ELF-1 (cell line): ENCODE data around the gene FAM163B.
A peak's percentile ranks its signal among the peaks of the same experiment; 100 is the strongest.

ENCODE experiments used
- DNase-seq: peaks from one replicate; pipeline ENCODE4 v3.0.0-alpha.2; 2016; ENCODE audit warnings: low read depth, low spot score

Gene FAM163B

GRCh38 chr9:133609311-133610098 is at the start of gene FAM163B:
Gene FAM163B, minus strand, starts transcription at chr9:133609389. Its CDS starts 29,166 bp downstream, at chr9:133580223.
- peak; percentile 61 for DNase-seq

DNA sequence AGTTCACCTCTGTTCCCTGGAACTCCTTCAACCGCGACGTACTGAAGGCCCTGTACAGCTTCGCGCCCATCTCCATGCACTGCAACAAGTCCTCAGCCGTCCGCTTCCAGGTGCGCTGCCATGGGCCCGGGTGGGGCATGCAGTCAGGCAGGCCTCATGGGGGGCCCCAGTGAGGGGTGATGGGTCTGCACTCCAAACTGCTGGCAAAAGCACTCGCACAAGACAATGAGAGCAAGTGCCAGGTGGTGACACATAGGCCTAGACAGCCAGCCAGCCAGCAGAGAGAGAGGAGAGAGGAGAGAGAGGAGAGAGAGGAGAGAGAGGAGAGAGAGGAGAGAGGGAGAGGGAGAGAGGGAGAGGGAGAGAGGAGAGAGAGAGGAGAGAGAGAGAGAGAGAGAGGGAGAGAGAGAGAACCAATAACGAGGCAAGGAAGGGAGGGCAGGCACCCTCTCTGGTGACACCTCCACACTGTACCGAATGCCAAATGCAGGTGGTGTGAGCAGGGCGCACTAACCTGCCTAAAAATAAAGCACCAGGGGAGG is 48.0 kb upstream of the FAM163B start:
- DNase-seq: no peak

- no peak for DNase-seq
These were observed 47.3 kb upstream of the FAM163B start for GRCh38 chr9:133656211-133657119.

DNA sequence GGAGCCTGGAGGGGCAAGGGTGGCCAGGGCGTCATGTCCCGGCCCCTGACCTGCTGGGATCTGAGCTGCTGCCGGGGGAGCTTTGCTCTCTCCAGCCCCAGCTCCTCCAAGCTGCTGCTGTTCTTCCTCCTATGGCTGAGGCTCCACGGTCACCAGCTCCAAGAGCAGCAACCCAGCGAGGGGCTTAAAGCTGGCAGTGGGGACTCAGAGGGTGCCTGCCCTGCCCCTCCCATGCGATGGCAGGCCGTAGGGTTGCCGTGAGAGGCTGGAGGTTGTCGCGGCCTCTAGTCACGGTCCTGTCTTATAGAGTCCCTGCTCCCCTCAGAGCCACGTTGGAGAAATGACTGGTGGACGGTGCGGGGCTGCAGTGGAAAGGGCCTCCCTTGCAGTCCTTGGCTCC is 46.5 kb upstream of the FAM163B start:
- no peak for DNase-seq

DNA sequence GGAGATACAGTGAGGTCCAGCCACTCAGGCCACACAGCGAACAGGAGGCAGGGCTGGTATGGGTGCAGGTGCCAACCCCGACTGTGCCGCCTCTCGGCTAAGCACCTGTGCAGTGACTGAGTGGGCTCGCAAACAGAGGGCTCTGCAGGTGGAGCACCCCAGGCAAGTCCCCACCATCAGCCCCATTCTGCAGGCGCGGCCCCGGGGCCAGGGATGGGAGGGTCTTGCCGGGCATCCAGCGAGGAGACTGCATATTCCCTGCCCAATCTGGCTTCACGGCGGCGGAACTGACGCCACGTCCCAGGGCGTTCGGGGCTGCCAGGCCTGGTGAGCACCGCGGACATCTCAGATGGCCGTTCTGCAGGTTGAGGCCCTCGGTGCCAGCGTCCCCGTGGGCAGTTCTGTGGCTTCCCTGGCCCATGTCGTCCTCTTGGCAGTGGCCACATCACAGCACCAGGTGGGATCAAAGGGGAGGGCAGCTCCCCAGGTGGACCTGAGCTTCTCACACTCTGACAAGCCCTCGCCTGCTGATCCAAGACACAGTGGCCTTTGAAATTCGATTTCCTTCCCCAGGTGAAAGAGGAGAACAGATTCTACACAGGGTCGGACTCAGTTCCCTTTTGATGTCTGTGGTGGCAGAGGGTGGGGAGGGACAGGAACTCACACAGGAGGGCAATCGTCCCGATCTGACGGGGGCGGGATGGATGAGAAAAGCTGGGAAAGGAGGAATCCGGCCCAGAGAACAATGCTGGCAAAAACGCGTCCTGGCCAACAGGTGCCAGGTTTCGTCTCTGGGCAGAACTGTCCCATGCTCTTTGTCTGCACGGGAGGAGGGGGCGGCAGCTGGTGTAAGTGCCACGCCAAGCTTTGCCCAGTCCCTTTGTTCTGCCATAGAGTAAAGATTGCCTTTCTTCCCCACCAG is 45.8 kb upstream of the FAM163B start:
- DNase-seq: no peak

DNA sequence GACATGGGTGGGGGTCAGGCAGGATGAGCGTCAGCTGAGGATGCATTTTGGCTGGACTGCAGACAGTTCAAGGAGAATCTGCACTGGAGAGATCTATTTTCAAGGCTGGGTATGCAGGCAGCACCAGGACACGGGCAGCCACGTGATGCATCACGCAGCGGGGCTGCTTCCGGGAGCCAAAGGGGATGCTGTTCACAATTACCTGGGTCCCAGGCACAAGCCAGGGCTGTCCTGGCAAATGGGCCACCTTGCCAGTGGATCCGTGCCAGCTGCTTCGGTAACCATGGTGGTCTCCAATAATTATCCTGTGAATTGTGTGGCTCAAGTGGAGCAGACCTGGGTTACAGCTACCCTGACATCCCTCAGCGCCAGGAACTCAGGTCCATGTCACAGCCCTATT is 44.4 kb upstream of the FAM163B start:
- DNase-seq: no peak

DNA sequence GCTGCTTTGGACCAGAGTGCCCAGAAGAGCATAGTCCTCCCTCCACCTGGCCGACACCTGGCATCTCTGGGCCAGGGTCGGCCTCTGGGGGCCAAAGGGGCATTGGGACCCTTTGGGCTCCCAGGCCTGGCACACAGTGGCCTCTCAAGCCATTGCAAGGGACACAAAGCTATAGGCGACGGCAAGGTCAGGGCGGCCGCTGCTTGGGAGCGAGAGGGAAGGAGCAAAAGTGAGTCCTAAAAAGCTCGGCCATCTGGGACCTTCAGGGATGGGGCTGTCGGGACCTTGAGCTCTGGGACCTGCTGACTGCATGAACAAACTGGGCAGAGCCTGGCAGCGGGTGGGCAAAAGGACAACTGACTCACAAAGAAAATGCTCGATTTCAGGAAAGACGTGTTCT is 40.8 kb upstream of the FAM163B start:
- no peak for DNase-seq

DNA sequence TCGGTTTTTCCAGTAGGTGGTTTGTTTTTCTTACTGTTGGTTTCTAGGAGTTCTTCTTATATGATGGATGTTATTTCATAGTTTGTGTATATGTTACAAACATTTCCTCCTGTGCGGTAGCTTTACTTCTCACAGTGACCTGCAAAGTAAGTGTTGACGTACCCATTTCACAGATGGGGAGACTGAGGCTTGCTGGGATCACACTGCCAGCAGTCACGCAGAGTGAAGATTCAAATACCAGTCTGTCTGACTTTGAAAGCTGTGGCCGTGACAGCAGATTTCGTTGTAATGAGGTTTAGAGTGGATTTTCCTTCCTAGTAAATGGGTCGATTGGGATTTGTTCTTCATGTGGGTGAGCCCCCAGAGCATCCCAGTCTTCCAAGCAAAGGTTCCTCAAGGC is 40.0 kb upstream of the FAM163B start:
- DNase-seq: no peak

DNA sequence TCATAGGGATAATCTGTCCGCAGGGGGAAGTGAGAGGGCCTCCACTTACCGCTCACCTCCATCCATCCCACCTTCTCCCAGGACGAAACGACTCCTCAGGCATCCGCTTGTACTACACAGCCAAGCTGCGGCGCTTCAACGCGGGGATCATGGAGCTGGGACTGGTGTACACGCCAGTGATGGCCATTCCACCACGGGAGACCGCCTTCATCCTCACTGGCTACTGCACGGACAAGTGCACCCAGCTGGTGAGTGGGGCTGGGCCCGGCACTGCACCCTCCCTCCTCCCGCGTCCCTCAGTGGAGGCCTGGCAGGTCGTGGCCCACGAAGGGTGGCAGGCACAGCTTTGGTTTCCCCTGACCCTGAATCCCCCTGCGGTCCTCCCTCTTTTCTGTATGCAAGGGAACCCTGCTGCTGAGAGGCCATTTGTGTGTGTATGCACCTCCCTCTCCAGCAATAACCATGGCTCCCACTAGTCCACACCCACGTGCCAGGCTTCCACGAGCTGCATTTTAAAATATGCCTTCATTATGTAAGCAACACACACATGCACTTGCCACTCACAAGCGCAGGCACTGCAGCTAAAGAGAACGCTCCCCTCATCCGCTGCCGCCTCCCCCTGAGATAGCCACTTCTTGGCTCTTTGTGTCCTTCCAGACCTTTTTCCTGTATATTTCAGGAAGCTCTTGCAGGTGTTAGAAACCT is 38.7 kb upstream of the FAM163B start:
- DNase-seq: no peak

GRCh38 chr9:133647148-133647547 is 38.0 kb upstream of the FAM163B start:
- no peak for DNase-seq

GRCh38 chr9:133645021-133645765 is 36.0 kb upstream of the FAM163B start:
- DNase-seq: no peak

DNA sequence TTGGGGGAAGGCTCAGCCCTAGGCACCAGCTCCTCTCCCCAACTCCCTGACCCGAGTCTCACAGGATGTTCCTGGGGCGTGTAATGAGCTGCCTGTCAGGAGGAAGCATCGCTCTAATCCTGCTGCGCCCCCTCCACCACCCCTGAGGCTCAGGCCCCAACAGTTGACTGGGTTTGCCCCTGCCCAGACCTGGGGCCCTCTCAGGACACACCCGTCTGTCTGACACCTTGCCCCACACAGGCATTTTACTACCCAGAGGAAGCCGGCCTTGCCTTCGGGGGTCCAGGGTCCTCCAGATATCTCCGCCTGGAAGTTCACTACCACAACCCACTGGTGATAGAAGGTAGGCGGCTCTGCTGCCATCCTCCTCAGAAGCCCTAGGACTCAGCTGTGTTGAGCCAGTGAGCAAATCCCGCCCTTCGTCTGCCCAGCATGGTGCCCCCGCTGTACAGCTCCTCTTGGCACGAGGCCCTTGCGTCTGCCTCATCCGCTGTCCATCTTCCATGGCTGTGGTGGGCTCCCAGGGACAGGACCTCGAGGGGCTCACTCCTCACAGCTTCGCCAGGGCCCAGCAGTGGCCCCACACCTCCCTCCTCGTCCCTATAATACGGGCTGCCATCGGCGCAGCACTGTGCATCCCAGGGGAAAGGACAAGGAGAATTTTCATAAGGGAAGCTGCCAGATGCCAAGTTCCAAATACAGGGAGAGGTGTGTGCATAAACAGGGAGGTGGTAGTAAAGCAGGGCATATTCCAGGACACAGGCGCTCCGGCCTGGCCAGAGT is 35.0 kb upstream of the FAM163B start:
- no peak for DNase-seq

GRCh38 chr9:133643362-133643755 is 34.2 kb upstream of the FAM163B start:
- DNase-seq: no peak

DNA sequence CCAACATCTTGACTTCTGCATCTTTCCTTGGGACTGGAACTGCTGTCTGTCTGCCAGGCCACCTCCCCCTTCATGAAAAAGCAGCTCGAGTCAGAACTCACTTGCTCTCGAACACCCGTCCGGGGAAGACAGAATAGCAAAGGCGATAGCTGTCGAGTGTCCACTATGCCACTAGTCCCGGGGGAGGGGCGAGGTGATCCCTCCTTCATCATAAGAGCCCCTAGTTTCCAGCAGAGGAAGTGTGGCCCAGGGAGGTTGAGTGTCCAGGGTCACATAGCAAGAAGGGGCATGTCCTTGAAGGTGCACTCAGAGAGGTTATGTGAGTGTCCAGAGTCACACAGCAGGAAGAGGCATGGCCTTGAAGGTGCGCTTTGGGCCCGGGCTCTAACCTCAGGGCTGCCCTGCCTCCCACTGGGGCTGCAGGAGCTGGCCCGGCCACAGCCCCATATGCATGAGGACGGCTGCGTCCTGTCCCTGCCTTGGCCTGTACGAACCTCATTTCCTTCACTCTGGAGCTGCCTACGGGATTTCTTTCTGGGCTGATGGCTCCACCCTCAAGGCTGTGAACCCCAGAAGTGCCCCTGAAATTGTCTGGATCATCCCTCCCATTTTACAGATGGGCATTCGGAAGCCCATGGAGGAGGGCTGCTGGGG is 33.6 kb upstream of the FAM163B start:
- DNase-seq: no peak

DNA sequence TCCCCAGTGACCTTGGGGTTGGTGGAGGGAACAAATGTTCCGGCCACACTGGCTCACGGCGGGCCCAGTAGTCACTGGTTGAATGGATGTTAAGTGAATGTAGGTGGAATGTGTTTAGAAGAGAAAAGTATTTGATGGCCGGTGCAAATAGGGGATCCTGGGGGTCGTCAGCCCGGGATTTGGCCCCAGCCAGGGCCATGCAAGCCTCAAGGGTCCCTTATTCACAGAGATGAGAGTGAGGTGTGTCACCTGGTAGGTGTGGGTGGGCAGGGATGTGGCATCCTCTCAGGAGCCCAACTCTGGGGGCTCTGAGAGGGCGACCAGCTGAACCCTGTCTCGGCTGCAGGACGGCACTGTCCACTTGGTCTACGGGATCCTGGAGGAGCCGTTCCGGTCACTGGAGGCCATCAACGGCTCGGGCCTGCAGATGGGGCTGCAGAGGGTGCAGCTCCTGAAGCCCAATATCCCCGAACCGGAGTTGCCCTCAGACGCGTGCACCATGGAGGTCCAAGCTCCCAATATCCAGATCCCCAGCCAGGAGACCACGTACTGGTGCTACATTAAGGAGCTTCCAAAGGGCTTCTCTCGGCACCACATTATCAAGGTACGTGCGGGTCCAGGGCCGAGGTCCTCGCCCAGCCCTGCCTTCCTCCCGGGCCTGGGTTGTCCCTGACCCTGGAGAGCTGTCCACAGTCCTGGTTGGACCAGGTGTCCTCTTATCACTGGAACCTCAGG is 32.8 kb upstream of the FAM163B start:
- no peak for DNase-seq

- DNase-seq: no peak
These were observed 32.1 kb upstream of the FAM163B start for GRCh38 chr9:133641396-133641655.

DNA sequence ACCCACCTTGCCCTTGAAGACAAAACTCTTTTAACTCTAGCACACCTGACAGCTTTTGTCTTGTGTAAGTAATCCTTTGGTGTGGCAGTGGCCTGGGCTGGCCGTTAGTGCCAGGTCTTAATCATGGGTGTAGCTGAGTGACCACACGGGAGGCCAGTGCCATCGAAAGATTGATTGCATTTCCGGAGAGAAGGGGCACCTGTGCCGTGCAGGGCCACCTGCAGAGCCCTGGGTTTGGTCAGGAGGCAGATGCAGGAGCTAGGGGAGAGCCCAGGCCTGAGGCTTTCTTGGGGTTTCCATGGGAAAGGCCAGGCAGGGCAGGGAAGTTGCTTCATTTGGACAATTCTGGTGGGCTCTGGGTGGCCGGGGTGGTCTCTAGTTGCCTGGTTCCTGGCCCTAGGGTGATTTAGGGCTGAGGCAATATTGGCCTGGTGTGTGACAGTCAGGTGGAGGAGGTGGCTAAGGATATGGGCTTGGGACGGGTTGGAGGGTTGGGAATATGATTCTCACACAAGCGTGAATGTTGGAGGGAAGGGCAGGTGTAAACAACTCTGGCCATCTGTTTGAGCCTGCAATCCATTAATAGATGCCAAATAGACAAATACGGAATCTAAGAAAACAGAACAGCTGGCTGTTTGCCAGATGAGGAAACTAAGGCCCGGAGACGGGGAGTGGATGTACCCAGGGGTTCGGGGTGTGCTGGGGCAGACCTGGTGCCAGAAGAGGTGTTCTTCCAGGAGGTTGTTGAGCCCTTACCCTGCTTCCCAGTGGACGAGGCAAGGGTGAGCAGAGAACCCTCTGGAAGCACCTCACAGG is 31.6 kb upstream of the FAM163B start:
- DNase-seq: no peak
